HG03066 (cell line): ENCODE results near the gene PPA1.
"Not testable (repeated sequence)": the region's sequence is repeated elsewhere in the genome, so short reads cannot be mapped to it uniquely, and the experiment has no call there.

Experiments
- ATAC-seq: cut with Tn5 transposase; IDR thresholded peaks from one replicate; pipeline ENCODE4 v1.9.1; 2021; ENCODE audit warnings: low read depth; ENCODE audit not compliant: unreplicated experiment

The PPA1 gene

GRCh38 chr10:70222340-70222794 lies 10.9 kb downstream of the PPA1 start:
- ATAC-seq, result no peak

DNA sequence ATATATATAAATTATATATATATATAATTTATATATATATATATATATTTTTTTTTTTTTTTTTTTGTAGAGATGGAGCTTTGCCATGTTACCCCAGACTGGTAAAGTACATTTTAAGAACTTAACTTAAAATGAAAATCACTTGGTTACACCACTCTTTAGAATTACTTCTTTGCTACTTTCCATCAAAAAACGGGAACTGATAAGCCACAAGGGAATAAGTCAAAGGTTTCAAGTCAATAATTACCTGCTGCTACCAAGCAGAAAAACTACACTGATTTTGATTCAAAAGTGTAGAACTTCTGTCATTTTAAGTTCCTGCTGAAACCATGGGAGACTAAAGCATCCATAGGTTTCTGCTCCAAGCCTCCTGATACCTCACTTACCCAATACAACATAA lies 12.2 kb downstream of the PPA1 start:
- no peak for ATAC-seq

DNA sequence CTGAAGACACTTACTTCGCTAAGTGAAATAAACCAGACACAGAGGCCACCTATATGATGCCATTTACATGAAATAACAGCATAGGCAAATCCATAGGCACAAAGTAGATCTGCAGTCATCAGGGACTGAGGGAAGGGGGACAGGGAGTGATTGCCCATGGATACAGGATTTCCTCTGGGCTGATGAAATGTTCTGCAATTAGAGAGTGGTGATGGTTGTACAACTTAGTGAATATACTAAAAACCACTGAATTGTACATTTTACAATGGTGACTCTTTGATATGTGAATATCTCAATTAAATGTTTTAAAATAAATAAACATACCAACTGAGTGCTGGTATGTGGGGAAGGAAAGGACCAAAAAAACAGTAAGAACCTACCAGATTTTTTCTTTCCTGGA lies 20.4 kb downstream of the PPA1 start:
- no peak for ATAC-seq

DNA sequence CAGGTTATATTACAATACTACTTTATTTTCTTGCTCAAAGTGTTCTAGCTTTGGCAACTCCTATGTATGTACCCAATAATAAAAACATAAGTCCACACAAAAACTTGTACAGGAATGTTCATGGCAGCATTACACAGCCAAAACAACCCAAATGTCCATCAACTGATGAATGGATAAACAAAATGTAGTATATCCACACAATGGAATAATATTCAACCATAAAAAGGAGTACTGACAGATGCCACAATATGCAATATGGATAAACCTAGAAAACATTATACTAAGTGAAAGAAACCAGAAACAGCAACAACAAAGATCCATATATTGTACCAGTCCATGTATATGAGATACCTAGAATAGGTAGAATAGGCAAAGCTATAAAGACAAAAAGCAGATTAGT lies 21.0 kb downstream of the PPA1 start:
- ATAC-seq, result no peak

DNA sequence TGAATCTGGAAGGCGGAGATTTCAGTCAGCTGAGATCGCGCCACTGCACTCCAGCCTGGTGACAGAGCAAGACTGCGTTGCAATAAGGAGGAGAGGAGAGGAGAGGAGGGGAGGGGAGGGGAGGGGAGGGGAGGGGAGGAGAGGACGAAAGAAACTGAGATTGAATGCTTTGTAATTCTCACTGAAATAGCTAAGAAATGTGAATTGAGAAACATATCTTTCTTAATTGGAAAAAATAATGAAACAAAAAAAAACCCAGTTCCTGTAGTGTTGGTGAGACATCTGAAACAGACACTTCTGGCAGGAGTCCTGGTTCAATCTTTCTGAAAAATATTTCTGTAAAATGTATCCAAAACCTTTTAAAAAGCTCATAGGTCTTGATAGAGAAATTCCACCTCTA lies 26.5 kb downstream of the PPA1 start:
- no peak for ATAC-seq

GRCh38 chr10:70201105-70201504 lies 32.1 kb downstream of the PPA1 start:
- no peak for ATAC-seq

GRCh38 chr10:70198696-70199466 lies 34.3 kb downstream of the PPA1 start:
- no peak for ATAC-seq

DNA sequence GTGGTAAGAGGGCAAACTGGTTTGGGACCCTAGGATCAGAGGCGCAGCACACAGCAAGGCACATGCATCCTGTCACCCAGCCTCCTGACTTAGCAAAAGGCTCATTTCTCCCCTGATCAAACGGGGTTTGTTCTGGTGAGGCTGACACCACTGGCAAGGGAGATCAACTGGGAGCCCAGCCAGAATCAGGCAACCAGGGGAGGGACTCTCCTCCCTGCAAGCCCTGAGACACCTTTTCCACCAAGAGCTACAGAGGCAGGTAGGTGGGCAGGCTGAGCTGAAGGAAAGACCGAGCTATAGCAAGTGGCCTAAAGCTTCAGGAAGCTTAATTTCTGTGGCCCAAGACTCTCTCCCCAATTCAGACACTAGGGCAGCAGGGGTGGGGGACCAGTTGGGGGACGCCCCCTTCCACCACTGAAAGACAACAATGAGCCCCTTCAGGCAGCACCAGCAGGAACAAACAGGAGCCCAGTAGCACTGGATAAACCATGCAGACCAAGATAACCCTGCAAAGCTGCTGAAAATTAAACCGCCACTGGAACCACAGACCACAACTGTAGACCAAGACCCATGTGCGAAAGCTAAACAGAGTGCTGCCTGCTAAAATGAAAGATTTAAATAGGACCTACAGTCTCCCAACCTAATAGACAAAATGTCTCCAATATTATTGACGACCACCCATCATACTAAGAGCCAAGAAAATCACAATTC lies 35.8 kb downstream of the PPA1 start:
- no peak for ATAC-seq

DNA sequence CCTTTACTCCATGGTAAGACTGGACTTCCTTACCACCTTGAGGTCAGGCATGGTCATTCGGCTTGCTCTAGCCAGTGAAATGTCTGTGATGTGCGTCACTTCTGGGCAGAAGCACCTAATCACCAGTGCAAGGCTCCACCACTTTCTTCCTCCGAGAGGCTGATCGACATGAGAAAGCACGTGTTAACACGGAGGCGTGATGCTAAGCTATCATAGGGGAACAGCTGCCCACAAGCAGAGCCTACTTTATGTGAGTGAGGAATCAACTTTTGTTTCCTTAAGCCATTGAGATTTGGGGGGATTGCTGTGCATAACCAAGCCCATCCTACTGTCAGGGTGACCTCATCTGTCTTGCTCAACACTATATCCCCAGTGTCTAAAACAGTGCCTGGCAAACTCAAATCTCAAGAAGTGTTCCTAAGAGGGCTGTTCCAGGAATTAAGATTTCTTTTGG lies 39.8 kb downstream of the PPA1 start:
- ATAC-seq, result no peak

DNA sequence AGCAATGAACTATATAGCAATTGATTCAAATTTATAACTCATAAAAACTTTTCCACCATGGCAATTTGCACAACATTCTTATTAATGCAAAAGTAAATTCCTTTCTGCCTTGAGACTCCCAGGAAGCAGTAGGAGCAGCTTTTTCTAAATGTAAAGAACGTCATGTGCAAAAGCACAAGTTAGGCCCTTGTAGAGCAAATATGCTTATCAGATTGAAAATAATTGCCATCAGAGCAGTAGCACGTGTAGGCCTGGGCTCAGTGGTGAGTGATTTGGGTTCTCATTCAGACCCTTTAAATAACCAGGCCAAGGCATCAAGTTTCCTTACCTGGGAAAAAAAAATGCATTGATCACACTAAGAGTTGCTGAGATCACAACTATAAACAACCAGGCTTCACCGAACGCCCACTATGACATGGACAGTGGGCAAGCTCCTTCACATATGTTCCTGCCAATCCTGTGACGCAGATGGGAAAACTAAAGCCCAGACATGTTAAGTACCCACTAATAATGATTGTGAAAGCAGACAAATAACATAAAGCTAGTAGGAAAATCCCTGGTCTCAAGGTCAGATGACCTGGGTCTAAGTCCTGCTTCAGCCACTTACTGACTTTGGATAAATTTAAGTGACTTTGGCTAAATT lies 40.8 kb downstream of the PPA1 start:
- ATAC-seq, result no peak

DNA sequence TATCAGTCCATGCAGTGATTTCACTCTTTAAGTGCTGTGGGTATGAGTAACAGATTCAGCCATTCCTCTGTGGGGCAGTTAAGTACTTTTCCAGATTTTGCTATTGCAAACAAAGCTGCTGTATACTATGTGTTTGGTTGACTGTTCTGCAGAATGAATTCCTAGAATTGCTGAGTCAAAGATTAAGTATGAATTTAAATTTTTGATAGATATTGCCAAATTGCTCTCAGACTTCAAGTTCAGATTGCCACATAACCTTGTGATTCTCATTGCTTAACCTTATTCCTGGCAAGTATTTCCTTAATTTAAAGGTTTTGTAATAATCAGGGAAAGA lies 41.3 kb downstream of the PPA1 start:
- no peak for ATAC-seq

GRCh38 chr10:70191161-70191971 lies 41.9 kb downstream of the PPA1 start:
- no peak for ATAC-seq

- no peak for ATAC-seq
These were observed 42.6 kb downstream of the PPA1 start for GRCh38 chr10:70190581-70190980.

- ATAC-seq, result no peak
These were observed 43.1 kb downstream of the PPA1 start for GRCh38 chr10:70190102-70190501.

- ATAC-seq, result no peak
These were observed 44.5 kb downstream of the PPA1 start for GRCh38 chr10:70188768-70189167.

DNA sequence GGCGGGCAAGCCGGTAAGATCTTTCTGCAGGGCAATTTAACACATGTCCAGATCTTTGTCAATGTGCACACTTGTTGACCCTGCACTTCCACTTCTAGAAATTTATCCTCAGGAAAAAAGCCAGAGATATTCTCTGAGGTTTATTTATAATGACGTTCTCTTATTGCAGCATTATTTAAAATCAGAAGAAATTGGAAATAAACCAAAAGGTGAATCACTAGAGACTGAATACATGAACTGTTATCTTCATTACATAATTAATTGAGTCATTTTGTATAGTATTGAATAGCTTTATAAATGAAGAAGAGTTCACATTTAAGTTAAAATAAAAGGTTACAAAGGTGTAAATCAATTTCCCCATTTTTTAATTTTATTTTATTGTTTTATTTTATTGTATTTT lies 46.7 kb downstream of the PPA1 start:
- no peak for ATAC-seq

DNA sequence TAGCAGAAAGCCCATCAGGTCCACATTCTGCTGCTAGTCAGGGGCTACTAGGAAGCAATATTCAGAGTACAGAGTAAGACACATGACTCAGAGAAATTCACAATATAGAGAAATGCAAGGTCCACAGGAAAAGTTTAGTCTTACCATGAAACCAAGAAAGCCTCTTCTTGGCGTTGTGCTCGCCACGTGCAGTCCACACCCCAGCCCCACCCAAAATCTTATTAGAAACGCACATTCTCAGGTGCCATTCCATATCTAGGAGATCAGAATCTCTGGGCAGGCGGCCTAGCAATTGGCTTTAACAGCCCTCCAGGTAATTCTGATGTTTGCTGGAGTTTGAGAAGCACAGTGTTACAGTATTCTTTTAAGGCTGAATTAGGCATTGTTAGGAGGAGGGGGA lies 47.1 kb downstream of the PPA1 start:
- ATAC-seq, result no peak

GRCh38 chr10:70183304-70183703 lies 49.9 kb downstream of the PPA1 start:
- ATAC-seq, result no peak

DNA sequence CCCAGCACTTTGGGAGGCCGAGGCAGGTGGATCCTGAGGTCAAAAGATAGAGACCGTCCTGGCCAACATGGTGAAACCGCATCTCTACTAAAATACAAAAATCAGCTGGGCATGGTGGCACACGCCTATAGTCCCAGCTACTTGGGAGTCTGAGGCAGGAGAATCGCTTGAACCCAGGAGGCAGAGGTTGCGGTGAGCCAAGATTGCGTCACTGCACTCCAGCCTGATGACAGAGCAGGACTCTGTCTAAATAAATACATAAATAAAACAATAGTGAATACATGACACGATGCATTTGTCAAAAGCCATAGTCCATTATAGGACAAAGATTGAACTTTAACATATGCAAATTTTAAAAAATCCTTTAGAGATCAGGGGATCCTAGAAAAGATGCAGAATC lies 54.0 kb downstream of the PPA1 start:
- ATAC-seq, result not testable (repeated sequence)

- ATAC-seq, result no peak
These were observed 55.0 kb downstream of the PPA1 start for GRCh38 chr10:70178139-70178725.
